ENCODE data around the gene PNN.
"Not testable (repeated sequence)": the region's sequence is repeated elsewhere in the genome, so short reads cannot be mapped to it uniquely, and the experiment has no call there.

Gene PNN

DNA sequence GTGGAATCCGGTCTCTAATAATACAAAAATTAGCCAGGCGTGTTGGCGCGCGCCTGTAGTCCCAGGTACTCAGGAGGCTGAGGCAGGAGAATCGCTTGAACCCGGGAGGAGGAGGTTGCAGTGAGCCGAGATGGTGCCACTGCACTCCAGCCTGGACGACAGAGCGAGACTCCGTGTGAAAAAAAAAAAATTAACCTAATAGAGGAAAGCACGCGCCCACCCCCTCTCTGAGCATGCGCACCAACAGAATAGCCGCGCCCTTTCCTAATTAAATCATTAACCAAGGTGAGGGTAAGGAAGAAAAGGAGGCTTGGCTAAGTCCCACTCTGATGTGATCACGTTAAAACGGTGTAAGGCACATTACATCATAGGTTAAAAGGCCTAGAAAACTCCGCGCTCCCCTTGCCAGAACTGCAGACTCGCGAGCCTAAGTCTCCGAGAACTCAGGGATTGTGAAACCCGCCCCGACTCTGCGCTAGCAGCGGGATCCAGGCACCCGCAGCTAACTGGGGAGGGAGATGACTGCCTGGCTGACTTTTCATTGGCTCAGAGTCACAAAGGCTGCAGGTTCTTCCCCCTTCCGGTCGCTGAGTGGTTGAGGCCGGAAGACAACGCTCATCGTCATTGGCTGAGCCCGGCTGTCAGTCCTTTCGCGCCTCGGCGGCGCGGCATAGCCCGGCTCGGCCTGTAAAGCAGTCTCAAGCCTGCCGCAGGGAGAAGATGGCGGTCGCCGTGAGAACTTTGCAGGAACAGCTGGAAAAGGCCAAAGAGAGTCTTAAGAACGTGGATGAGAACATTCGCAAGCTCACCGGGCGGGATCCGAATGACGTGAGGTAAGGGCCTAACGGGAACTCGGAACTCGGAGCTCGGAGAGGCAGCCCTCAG lies at the start of gene PNN:
Gene PNN, plus strand, starts transcription at position 695 of the 885 bp plus-strand sequence. Its CDS starts 26 bp downstream, at position 721.
- peak; percentile 87 for DNase-seq (ENCODE audit: low read depth)

DNA sequence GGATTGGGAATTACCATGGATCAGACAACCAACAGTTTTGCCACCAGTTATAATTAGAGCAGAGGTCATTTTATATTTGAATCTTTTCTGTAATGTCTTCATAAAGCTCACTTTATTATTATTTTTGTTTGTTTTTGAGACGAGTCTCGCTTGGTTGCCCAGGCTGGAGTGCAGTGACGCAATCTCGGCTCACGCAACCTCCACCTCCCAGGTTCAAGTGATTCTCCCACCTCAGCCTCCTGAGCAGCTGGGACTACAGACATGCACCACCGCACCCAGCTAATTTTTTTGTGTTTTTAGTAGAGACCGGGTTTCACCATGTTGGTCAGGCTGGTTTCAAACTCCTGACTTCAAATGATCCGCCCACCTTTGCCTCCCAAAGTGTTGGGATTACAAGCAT lies 37.2 kb upstream of the PNN start:
- not testable (repeated sequence) for DNase-seq (ENCODE audit: low read depth)

DNA sequence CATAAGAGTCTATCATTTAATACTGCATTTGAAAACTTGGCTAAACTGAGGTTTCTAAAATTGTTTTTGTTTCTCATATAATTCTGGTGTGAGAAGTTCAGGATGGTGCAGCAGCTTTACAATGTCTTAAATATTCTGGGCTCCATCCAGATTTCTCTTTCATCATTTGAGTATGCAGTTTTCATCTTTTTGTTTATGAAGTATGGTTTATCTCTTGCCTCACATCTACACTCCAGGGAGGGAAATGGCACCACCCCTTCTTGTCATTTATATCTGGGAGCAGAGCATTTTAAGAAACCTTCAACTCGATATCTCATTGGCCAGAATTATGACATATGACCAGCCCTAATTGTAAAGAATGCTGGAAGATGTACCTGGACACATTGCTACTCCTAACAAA lies 36.6 kb upstream of the PNN start:
- DNase-seq (ENCODE audit: low read depth) = no peak

DNA sequence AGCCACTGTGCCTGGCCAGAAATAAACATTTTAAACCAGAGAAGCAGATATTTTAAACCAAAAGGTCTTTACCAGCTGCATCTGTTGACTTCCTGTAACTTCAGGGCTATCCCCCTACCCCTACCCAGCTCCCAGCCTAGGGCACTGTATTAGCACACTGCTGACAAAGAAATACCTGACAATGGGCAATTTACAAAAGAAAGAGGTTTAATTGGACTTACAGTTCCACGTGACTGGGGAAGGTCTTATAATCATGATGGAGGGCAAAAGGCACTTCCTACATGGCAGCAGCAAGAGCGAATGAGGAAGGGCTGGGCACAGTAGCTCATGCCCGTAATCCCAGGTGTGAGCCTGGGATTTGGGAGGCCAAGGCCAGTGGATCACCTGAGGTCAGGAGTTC lies 34.9 kb upstream of the PNN start:
- no peak for DNase-seq (ENCODE audit: low read depth)

DNA sequence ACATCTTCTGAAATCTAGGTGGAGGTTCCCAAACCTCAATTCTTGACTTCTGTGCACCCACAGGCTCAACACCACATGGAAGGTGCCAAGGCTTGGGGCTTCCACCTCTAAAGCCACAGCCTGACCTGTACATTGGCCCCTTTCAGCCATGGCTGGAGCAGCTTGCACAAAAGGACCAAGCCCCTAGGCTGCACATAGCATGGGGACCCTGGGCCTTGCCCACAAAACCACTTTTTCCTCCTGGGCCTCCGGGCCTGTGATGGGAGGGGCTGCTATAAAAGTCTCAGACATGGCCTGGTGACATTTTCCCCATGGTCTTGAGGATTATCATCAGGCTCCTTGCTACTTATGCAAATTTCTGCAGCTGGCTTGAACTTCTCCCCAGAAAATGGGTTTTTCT lies 33.4 kb upstream of the PNN start:
- DNase-seq (ENCODE audit: low read depth) = not testable (repeated sequence)

DNA sequence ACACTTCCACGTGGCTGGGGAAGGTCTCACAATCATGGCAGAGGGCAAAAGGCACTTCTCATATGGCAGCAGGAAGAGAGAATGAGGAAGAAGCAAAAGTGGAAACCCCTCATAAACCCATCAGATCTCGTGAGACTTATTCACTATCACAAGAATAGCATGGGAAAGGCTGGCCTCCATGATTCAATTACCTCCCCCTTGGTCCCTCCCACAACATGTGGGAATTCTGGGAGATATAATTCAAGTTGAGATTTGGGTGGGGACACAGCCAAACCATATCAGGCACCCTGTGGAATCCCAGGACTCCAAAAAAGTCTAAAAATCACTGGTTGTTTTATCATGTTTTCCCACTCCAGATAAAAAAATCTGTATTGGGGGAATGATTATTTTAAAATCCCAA lies 31.8 kb upstream of the PNN start:
- DNase-seq (ENCODE audit: low read depth) = not testable (repeated sequence)

DNA sequence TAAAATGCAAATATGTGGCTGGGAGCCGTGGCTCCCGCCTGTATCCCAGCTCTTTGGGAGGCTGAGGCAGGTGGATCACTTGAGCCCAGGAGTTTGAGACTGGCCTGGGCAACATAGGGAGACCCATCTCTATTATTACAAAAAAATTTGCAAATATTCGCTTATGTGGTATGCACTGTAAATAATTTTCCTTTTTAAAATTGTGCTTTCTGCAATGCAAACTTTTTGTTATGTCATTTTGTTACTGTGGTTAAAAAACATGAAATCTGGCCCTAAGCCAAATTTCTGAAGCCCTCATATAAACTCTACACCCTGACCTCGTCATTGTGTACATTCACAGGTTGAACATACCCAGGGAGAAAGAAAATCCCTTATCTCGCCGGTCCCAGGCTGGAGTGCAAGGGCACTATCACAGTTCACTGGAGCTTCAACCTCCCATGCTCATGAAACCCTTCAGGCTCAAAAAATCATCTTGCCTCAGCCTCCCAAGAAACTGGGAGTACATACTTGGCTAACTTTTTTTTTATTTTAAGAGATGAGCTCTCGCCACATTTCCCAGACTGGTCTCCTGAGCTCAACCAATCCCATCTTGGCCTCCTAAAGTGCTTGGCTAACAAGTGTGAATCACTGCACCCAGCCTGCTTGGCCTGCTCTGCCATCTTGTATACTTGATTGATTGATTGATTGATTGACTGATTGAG lies 29.6 kb upstream of the PNN start:
- DNase-seq (ENCODE audit: low read depth) = no peak

DNA sequence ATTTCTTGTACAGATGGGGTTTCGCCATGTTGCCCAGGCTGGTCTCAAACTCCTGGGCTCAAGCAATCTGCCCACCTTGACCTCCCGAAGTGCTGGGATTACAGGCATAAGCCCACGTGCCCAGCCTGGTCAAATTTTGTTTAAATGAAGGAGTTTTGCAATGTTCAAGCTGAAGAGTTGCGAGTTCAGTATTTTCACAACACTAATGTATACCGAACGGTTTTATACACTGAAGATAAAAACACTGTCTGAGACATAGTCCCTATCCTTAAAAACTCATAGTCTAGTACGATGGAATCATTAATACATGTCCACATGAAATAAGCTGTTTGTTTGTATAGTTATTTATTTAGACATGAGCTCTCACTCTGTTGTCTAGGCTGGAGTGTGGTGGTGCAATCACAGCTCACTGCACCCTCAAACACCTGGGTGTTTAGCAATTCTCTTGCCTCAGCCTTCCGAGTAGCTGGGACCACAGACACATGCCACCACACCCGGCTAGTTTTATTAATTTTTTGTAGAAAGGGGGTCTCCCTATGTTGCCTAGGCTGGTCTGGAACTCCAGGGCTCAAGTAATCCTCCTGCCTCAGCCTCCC lies 20.4 kb upstream of the PNN start:
- DNase-seq (ENCODE audit: low read depth) = no peak

DNA sequence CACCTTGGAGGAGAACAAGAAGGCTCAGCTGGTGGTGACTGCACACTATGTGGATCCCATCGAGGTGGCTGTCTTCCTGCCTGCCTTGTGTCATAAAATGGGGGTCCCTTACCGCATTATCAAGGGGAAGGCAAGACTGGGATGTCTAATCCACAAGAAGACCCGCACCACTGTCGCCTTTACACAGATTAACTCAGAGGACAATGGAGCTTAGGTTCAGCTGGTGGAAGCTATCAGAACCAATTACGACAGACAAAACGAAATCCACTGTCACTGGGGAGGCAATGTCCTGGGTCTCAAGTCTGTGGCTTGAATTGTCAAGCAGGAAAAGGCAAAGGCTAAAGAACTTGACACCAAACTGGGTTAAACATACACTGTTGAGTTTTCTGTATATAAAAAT lies 17.6 kb upstream of the PNN start:
- no peak for DNase-seq (ENCODE audit: low read depth)

DNA sequence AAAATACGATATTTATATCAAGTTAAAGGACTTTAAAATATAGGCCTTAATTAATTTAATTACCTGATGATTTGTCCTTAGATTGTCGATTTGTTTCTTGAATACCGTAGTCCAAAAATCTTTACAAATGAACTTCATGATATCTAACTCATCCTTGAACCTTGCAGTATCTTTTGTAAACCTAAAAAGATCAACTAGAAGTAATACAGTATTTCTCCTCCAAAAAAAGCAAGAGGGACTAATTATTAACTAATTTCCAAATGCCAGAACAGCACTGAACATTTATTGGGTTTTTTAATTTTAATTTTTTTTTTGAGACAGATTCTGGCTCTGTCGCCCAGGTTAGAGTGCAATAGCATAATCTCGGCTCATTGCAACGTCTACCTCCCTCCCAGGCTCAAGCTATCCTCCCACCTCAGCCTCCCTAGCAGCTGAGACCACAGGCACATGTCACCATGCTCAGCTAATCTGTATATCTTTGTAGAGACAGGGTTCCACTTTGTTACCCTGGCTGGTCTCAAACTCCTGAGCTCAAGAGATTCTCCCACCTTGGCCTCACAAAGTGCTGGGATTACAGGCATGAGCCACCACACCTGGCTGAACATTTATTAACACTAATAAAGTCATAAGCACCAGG lies 16.7 kb upstream of the PNN start:
- DNase-seq (ENCODE audit: low read depth) = no peak

DNA sequence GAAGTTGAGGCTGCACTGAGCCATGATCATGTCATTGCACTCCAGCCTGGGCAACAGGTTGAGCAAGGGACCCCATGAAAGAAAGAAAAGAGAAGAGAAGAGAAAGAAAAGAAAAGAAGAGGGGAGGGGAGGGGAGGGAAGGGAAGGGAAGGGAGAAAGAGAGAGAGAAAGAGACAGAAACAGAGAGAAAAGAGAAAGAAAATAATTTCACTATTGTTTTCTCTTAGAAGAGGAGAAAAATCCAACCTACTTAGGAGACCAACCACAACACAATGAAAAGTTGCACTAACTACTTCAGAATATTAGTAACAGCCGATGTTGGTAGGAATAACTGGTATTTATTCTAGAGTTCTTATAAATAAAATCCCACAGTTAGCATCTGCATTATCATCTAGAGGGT lies 14.6 kb upstream of the PNN start:
- no peak for DNase-seq (ENCODE audit: low read depth)

DNA sequence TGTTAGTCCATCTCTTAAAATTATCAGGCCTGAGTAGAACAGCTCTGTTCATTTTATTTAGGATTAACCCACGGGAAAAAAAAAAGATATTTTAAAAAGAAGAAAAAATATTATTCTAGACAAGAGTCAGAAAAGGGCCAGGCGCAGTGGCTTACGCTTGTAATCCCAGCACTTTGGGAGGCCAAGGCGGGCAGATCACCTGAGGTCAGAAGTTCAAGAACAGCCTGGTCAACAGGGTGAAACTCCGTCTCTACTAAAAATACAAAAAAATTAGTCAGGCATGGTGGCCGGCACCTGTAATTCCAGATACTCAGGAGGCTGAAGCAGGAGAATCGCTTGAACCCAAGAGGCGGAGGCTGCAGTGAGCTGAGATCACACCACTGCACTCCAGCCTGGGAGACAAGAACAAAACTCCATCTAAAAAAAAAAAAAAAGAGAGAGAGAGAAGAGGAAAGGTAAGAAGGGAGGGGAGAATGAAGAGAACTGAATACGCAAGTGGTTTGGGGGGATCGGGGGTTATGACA lies 7.2 kb upstream of the PNN start:
- not testable (repeated sequence) for DNase-seq (ENCODE audit: low read depth)

DNA sequence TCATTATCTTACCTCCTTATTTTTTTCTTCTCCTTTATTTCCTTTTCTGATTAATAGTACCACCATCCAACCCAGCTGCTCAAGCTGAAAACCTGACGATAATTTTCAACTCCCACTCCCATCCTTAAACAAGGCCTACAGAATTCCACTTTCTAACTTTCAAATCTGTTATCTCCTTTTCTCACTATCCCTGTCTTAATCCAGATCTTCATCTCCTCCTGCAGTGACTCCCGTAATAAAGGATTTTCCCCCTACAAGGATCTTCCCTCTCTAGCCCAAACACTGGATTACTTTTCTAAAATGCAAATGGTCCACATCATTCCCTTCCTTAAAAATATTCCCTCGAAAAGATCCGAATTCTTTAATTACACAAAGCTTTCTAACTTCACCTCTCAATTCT lies 6.5 kb upstream of the PNN start:
- no peak for DNase-seq (ENCODE audit: low read depth)

DNA sequence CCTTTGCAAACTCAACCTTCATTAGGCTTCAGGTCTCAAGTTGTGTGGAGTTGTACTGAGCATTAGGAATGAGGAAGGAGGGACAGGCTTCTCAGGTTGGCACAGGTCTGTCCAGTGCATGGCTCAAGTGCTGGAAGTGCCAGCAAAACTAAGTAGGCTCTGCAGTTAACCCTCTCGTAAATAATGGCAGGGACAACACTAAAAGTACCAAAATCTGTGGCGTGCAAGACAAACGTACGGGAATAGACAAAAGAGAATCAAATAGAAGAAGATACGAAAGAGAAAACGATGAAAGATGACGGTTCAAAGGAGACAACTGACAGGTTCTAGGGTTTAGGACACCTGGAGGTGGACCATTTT lies 5.5 kb upstream of the PNN start:
- no peak for DNase-seq (ENCODE audit: low read depth)

DNA sequence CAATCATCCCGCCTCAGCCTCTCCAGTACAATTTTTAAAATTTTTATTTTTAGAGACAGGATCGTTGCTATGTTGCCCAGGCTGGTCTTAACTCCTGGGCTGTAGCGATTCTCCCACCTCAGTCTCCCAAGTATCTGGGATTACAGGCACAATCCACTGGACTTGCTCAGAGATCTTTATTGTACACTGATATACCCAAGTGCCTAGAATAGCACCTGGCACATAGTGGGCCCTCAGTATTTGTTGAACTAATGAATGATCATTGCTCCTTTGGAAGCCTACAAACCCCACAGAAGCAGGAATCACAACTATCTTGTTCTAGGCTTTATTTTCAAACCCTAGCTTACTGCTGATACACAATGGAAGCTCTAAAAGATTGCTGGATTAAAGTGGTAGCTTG lies 1.9 kb upstream of the PNN start:
- no peak for DNase-seq (ENCODE audit: low read depth)

DNA sequence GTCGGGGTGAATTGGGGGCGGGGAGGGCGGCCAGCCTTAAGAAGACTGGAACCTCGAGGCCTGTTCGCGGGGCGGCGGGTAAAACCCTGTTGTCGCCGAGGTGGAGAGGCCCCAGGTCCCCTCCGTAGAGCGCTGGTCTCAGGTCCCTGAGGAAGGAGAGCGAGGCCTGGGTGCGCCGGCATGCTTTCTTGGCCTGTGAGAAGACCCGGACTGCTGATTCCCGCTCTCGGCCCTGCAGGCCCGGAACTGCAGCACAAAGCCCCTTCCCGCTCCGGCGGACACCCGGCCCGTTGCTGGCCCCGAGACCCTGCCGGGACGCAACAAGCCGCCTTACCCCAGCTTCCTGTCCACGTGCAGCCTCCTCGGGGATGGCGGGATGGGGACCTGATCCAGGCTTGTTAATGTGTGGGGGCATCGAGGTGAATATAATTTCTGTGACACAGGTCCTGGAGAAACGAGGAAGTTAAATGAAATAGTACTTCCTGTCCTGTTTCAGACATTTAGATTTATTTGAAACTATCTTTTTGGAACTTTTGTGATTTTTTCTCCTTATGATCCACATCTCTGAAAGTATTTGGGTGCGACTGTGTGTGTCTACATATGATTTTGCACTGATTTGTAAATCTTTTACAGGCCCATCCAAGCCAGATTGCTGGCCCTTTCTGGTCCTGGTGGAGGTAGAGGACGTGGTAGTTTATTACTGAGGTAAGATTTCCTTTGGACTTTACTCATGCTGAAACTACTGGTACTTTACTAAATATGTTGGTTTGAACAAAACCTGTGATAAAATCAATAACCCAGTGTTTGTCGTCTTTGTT lies 600 bp downstream of the PNN start:
- peak; percentile 16 for DNase-seq (ENCODE audit: low read depth)

DNA sequence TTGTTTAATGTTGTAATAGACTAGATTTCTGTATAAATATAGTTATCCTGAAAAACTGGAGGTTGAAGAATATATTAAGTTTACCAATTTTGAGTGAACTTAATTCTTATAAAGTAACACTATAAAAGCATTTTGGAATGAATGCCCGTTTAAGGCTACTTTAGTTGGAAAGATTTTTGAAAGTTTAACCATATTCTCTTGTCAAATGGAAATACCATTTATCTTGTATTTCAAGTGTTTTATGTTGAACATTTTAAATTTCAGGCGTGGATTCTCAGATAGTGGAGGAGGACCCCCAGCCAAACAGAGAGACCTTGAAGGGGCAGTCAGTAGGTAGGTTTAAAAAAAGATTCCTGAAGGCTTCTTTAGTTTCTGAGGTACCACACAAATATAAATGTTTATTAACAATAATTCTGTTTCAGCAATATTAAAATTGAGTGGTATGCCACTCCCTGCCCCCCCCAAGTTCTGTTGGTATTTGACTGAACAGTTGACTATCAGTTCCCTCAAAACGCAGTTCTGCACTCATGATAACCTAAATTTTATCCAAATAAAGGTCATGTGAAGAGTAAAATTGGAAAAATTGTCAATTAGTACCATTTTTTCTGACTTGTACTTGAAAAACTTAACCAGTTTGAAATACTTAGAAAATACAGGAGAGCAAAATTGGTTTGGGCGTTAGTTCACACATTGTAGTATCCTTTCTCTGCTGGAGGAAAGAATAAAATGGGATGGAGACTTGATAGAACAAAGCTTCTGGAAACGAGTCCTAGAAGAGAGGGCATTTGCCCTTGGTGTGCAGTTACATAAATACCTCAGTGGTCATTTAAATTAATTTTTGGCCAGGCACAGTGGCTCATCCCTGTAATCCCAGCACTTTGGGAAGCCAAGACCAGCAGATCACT lies 1.5 kb downstream of the PNN start:
- no peak for DNase-seq (ENCODE audit: low read depth)

DNA sequence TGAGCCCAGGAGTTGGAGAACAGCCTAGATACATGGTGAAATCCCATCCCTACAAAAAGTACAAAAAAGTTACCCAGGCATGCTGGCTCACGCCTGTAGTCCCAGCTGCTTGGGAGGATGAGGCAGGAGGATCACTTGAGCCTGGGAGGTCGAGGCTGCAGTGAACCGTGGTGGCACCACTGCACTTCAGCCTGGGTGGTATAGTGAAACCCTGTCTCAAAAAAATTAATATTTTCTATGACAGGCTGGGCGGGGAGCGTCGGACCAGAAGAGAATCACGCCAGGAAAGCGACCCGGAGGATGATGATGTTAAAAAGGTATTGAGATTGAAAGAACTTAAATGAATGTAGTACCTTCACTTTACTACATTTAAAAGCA lies 2.1 kb downstream of the PNN start:
- DNase-seq (ENCODE audit: low read depth) = no peak

DNA sequence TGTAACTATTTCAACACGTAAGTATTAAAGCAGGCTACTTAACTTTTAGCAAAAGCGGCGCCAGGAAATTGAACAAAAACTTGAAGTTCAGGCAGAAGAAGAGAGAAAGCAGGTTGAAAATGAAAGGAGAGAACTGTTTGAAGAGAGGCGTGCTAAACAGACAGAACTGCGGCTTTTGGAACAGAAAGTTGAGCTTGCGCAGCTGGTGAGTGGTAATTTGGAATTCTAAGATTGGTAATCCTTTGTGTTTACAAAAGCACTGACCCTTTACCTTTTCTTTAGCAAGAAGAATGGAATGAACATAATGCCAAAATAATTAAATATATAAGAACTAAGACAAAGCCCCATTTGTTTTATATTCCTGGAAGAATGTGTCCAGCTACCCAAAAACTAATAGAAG lies 4.0 kb downstream of the PNN start:
- no peak for DNase-seq (ENCODE audit: low read depth)

DNA sequence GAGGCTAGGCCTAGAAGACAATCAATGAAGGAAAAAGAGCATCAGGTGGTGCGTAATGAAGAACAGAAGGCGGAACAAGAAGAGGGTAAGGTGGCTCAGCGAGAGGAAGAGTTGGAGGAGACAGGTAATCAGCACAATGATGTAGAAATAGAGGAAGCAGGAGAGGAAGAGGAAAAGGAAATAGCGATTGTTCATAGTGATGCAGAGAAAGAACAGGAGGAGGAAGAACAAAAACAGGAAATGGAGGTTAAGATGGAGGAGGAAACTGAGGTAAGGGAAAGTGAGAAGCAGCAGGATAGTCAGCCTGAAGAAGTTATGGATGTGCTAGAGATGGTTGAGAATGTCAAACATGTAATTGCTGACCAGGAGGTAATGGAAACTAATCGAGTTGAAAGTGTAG lies 5.5 kb downstream of the PNN start:
- no peak for DNase-seq (ENCODE audit: low read depth)
